Kidney epithelial cell (primary cell): ENCODE results near the gene CD99. TPM values are rescaled to one million over a fixed set of nuclear protein-coding genes. Genes with fewer than 3 reads are reported as not detected.

Experiments used
- DNase-seq: peaks from one replicate; pipeline ENCODE4 v3.0.0-alpha.2; 2010; ENCODE audit warnings: low read depth
- H3K27me3 ChIP-seq: 2 replicates; pipeline ENCODE4 v1.6.0; 2011; ENCODE audit warnings: low read length; ENCODE audit not compliant: control insufficient read depth, insufficient read depth
- H3K36me3 ChIP-seq: 2 replicates; pipeline ENCODE4 v1.5.1; 2011; ENCODE audit warnings: low read length; ENCODE audit not compliant: control insufficient read depth, insufficient read depth
- H3K4me3 ChIP-seq: 2 replicates; pipeline ENCODE4 v1.5.1; 2011; ENCODE audit warnings: low read depth, mild to moderate bottlenecking, control low read depth, low read length
- total RNA-seq: library from RNA; depleted of rRNA; stranded (reverse); fragments of >200 nt; gene quantifications from 2 replicates; pipeline ENCODE4 v1.2.3, GENCODE V29; 2015
- TF ChIP-seq, protein P1 (sequence below): IDR thresholded peaks from 2 replicates; pipeline ENCODE4 v1.5.1; 2011; ENCODE audit warnings: mild to moderate bottlenecking, moderate library complexity, low read length, control low read depth, inconsistent platforms; ENCODE audit not compliant: insufficient read depth, poor library complexity, severe bottlenecking

Gene CD99
- total RNA-seq, 1 donor from 2014 or later: 152 TPM

DNA sequence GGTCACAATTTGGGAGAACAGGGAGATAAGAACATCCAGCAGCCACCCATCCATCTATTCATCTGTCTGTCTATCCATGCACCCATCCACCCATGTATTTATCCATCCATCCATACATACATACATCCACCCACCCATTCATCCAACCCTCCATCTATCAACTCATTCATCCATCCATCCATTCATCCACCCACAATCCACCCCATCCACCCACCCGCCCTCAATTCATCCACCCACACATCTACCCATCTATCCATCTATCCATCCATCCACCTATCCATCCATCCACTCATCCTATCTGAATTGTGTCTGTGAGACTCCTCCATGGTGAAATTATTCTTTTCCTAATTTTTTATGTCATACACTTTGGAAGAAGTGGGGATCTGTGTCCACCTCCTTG, 6.8 kb upstream of the CD99 start:
- H3K4me3 ChIP-seq: no peak overlapping the region
- no peaks in the 10 kb centered on the region for H3K36me3 ChIP-seq
- no peaks in the 10 kb centered on the region for H3K27me3 ChIP-seq
- TF ChIP-seq, protein P1, sequence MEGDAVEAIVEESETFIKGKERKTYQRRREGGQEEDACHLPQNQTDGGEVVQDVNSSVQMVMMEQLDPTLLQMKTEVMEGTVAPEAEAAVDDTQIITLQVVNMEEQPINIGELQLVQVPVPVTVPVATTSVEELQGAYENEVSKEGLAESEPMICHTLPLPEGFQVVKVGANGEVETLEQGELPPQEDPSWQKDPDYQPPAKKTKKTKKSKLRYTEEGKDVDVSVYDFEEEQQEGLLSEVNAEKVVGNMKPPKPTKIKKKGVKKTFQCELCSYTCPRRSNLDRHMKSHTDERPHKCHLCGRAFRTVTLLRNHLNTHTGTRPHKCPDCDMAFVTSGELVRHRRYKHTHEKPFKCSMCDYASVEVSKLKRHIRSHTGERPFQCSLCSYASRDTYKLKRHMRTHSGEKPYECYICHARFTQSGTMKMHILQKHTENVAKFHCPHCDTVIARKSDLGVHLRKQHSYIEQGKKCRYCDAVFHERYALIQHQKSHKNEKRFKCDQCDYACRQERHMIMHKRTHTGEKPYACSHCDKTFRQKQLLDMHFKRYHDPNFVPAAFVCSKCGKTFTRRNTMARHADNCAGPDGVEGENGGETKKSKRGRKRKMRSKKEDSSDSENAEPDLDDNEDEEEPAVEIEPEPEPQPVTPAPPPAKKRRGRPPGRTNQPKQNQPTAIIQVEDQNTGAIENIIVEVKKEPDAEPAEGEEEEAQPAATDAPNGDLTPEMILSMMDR: no peak
- DNase-seq: no peak

DNA sequence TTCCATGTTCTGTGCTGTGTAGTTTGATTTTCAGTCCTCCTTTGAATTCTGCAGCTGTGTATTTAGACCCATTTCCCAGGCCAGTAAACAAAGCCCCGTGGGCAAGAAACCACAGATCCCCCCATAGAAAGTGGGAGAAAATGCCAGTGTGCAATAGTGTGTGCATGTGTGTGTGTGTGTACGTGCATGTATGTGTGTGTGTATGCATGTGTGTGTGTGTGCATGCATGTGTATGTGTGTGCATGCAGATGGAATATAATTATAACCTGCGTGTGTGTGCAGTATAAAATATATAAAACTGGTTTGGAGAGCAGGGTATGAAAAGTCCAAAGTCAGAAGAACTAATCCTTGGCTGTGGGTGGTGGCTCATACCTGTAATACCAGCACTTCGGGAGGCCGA, 5.2 kb upstream of the CD99 start:
- no peak overlapping the region for H3K4me3 ChIP-seq
- H3K36me3 ChIP-seq: no peaks in the 10 kb centered on the region
- peaks cover 2% of the 10 kb centered on the region for H3K27me3 ChIP-seq
- DNase-seq: no peak
- TF ChIP-seq, protein P1: no peak

DNA sequence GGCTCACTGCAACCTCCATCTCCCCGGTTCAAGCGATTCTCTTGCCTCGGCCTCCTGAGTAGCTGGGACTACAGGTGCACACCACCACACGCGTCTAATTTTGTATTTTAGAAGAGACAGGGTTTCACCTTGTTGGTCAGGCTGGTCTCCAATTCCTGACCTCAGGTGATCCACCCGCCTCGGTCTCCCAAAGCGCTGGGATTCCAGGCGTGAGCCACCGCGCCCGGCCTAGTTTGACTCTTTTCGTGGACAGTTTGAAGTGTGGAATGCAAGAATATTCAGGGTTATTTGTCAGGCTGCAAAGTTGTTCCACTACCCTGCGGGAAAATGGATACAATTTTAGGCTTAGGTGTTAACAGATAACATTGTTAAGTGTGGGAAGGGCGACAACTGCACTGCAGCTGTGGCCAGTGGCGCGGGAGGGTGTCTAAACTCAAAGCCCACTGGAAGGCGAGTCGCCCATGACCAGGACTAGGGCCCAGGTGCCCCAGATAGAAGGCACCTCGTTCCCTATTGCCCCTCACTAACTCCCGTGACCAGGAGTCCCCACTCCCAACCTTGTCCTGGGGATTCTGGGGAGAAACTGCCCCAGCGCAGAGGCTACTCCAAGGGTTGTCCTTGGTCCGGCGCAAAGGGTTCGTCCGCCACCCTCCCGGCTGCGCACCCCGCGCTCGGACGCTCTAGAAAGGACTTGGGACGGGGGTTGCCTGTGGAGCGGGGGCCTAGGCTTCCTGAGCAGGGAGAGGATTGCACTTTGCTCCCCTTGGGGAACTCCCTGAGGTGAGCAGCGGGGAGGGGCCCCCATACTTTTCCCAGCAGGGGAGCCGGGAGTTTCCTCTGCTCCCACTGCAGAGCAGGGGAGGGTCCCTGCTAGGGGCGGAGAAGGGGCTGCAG, 1.1 kb upstream of the CD99 start:
- TF ChIP-seq, protein P1: no peak
- H3K4me3 ChIP-seq: peak overlapping the region; percentile 83
- no peak for DNase-seq

DNA sequence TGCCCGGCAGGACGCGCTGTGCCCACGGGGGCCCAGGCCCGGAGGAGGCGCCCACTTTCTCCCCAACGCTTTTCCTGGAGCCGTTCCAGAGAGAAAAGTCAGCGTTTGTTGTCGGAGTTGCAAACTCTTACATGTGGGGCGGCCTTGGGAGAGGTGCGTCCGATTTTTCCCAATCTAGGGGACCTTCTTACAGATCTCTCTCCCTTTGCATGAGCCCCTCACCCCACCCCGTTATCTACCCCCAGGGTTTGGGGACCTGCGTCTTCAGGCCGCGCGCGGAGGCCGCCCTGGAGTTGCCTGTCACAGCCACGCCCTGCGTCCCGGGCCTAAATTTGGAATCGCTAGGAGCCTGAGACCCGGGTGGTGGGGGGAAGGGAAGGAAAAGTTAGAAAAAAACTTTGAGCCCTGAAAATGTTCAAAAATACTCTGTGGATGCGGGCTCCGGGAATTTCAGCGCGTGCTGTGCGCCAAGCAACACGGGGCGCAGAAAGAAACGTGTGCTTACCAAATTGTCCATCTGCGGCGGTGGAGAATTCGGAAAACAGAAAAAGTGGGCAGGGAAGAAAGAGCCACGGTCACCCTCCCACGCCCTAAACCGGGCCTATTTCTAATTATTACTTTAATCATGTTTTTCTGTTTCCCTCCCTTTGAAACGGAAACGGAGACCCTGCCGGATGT, 587 bp downstream of the CD99 start:
- peaks cover 2% of the 10 kb centered on the region for H3K27me3 ChIP-seq
- DNase-seq: no peak
- H3K4me3 ChIP-seq: peak overlapping the region; percentile 83
- TF ChIP-seq, protein P1: no peak
- no peaks in the 10 kb centered on the region for H3K36me3 ChIP-seq

More for the DNA sequence above, 1.1 kb upstream of the CD99 start:
- H3K36me3 ChIP-seq: no peaks in the 10 kb centered on the region
- H3K27me3 ChIP-seq: peaks cover 2% of the 10 kb centered on the region

DNA sequence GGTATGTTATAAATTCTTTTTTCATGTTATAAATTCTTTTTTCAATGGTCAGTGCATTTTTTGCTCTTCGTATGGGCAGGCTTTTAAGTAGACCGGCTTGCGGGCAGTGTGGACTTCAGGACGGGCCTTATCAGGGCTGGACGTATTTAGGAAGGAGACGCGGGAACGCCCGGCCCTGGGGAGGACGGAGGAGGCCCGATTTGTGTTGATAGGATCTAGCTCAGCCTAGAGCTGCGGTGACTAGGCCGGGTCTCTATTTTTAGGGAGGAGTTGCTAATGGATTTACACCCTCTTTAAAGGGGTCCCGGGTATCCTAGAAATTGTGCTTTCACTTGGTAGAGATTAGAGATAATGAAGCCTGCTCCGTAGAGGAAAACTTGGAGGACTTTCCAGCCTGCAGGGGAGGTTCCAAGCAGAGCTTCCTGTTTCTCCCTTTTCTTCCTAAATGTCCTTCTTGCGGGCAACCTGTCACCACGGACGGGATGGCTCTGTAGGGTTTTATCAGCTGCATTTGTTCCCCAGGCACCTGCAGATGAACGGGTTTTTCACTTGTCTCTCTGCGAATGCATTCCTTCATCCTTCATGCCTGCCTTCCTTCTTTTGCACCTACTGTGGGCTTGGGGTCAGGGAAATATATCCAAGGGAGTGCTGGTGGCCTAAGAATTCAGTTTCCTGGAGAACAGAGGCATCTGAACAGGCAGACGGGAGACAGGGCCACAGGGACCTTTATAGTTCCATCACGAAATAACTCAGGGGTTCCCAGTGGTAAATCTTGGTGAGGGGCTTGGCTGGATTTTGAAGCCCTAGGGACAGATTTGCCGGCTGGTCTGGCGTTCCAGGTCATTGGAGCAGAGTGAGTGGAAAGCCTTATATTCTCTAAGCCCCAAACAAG, 1.4 kb downstream of the CD99 start:
- Histone ChIP-seq H3K4me3 (peak overlapping the region; percentile 83), H3K36me3 (no peaks in the 10 kb centered on the region), H3K27me3 (peaks cover 2% of the 10 kb centered on the region)
- DNase-seq: no peak
- TF ChIP-seq, protein P1: no peak
